Esophagus mucosa (tissue), 1 donor: ENCODE measurements around the gene ZNF71. TPM values are rescaled to one million over a fixed set of nuclear protein-coding genes. Genes with fewer than 3 reads are reported as not detected.

Source experiments
- ATAC-seq: fragments of 200-7000 bp; cut with Tn5 transposase; one replicate; pipeline ENCODE4 v1.9.1; 2020
- total RNA-seq: library from RNA; stranded (reverse); gene quantifications from one replicate; pipeline ENCODE4 v1.2.4, GENCODE V29; 2023
- donor health status: DM: yes; HTN: yes; CAD: no.

ZNF71 gene
- 1.9 TPM for total RNA-seq

GRCh38 chr19:56594783-56595547 is at the start of gene ZNF71:
Gene ZNF71, plus strand, starts transcription at chr19:56595302. Its CDS starts 6,257 bp downstream, at chr19:56601559.
- peak; percentile 94 for ATAC-seq

GRCh38 chr19:56547535-56547934 is 47.6 kb upstream of the ZNF71 start:
- ATAC-seq, result no peak

GRCh38 chr19:56554272-56554869 is 40.7 kb upstream of the ZNF71 start:
- ATAC-seq, result no peak

- ATAC-seq, result no peak
These were observed 32.3 kb upstream of the ZNF71 start for GRCh38 chr19:56562766-56563165.

- ATAC-seq, result peak; percentile 42
These were observed 28.2 kb upstream of the ZNF71 start for GRCh38 chr19:56566904-56567273.

GRCh38 chr19:56567274-56568120 is 27.6 kb upstream of the ZNF71 start, which contains the start of gene ZNF470:
Gene ZNF470, plus strand, starts transcription at chr19:56567468. Its CDS starts 2,844 bp downstream, at chr19:56570312.
- ATAC-seq, result peak; percentile 99

GRCh38 chr19:56572589-56572988 is 22.5 kb upstream of the ZNF71 start:
- no peak for ATAC-seq

GRCh38 chr19:56573914-56574313 is 21.2 kb upstream of the ZNF71 start:
- no peak for ATAC-seq

- ATAC-seq, result no peak
These were observed 17.1 kb upstream of the ZNF71 start for GRCh38 chr19:56577719-56578602.

- ATAC-seq, result no peak
These were observed 688 bp upstream of the ZNF71 start for GRCh38 chr19:56594446-56594782.

GRCh38 chr19:56595548-56595899 is 422 bp downstream of the ZNF71 start:
- peak; percentile 27 for ATAC-seq

- no peak for ATAC-seq
These were observed 1.6 kb downstream of the ZNF71 start for GRCh38 chr19:56596676-56597075.

- no peak for ATAC-seq
These were observed 2.6 kb downstream of the ZNF71 start for GRCh38 chr19:56597696-56598095.

GRCh38 chr19:56601375-56601774 is 6.3 kb downstream of the ZNF71 start:
- ATAC-seq, result no peak

GRCh38 chr19:56603829-56604228 is 8.7 kb downstream of the ZNF71 start:
- no peak for ATAC-seq

- no peak for ATAC-seq
These were observed 13.3 kb downstream of the ZNF71 start for GRCh38 chr19:56608274-56608964.

- no peak for ATAC-seq
These were observed 16.2 kb downstream of the ZNF71 start for GRCh38 chr19:56611288-56611687.

GRCh38 chr19:56612737-56613136 is 17.6 kb downstream of the ZNF71 start:
- ATAC-seq, result no peak

GRCh38 chr19:56613639-56614038 is 18.5 kb downstream of the ZNF71 start:
- no peak for ATAC-seq

- ATAC-seq, result no peak
These were observed 22.4 kb downstream of the ZNF71 start for GRCh38 chr19:56617531-56617930.

GRCh38 chr19:56619121-56619520 is 24.0 kb downstream of the ZNF71 start:
- ATAC-seq, result no peak

- ATAC-seq, result no peak
These were observed 27.3 kb downstream of the ZNF71 start for GRCh38 chr19:56622374-56622773.
